H1 (cell line): ENCODE results near the gene SCAMP4. TPM values are rescaled to one million over a fixed set of nuclear protein-coding genes. Genes with fewer than 3 reads are reported as not detected.

ENCODE experiments used
- CBX5 ChIP-seq: fragments of 300-800, 300-1000 bp; sonication (generic); IDR thresholded peaks from 2 replicates; pipeline ENCODE4 v1.7.1; 2016; ENCODE audit warnings: antibody characterized with exemption, low read length, low read depth
- FOSL1 ChIP-seq: IDR thresholded peaks from 2 replicates; pipeline ENCODE4 v1.6.1; 2011; ENCODE audit warnings: mild to moderate bottlenecking, low read depth, low read length, moderate library complexity; ENCODE audit not compliant: insufficient read depth
- JUN ChIP-seq: IDR thresholded peaks from 2 replicates; pipeline ENCODE4 v1.6.1; 2011; ENCODE audit warnings: low read depth, mild to moderate bottlenecking, improper control_type of control experiment, low read length
- NANOG ChIP-seq: IDR thresholded peaks from 2 replicates; pipeline ENCODE4 v1.6.1; 2011; ENCODE audit warnings: low read length, low read depth, mild to moderate bottlenecking, inconsistent platforms; ENCODE audit not compliant: insufficient read depth, poor library complexity, severe bottlenecking
- RFX5 ChIP-seq: IDR thresholded peaks from 2 replicates; pipeline ENCODE4 v1.6.1; 2011; ENCODE audit warnings: low read depth, low read length, improper control_type of control experiment, borderline replicate concordance
- SP4 ChIP-seq: IDR thresholded peaks from 2 replicates; pipeline ENCODE4 v1.6.1; 2012; ENCODE audit warnings: low read length, inconsistent platforms
- polyA plus RNA-seq, 7 experiments: library from polyadenylated mRNA; depleted of rRNA in 3 of 7; stranded (reverse) in 5 of 7; unstranded in 2 of 7; fragments of >200 nt in 5 of 7; fragments of 200-250 nt in 2 of 7; gene quantifications; 1 replicate in 5 of 7; 2 replicates in 1 of 7; 4 replicates in 1 of 7; pipeline versions ENCODE4 v1.2.1 to v1.2.3, GENCODE V29; 2011 to 2013; ENCODE audit warnings: missing spikeins in 2 of 7, mixed read lengths in 2 of 7
- total RNA-seq: library from RNA; stranded (reverse); fragmentation: NEBNext Ultra II Directional; extraction: Animal tissue kit (Norgen Biotek cat#: 25700); gene quantifications from 2 replicates; pipeline ENCODE4 v1.2.1, GENCODE V29; 2021
- TF ChIP-seq, protein P1 (sequence below), 3 experiments: IDR thresholded peaks; 1 replicate in 2 of 3; 2 replicates in 1 of 3; pipeline versions ENCODE4 v1.5.1 to v1.6.1; 2011; ENCODE audit warnings: low read length in 3 of 3, mild to moderate bottlenecking in 3 of 3, inconsistent platforms in 2 of 3, low read depth in 1 of 3, moderate library complexity in 1 of 3; ENCODE audit not compliant: insufficient read depth in 1 of 3; ENCODE audit errors: control extremely low read depth in 1 of 3

The SCAMP4 gene
- total and polyA plus RNA-seq, 2 of the 8 experiments (the other 6 are each of a cell fraction or from before 2014, with no cell fraction given), result 17.1 to 61.4 TPM

DNA sequence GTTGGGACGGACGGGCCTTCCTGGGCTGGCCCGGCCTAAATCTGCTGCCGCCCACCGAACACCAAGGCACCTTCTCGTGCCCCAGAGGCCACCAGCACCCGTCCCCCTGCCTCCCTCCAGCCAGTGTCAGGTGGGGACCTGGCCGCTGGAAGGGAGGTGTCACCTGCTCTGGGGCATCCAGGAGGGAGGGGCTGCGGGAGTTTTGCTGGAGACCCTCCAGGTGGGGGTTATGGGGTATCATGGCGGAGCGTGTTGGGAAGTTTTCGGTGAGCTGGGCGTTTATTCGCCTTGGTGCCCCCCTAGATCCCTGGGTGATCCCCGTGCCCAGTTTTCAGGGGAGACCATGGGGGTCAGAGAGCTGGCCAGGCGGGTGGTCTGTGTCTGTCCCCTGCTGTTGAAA is 45.4 kb downstream of the SCAMP4 start (continued):
- TF ChIP-seq, protein P1, sequence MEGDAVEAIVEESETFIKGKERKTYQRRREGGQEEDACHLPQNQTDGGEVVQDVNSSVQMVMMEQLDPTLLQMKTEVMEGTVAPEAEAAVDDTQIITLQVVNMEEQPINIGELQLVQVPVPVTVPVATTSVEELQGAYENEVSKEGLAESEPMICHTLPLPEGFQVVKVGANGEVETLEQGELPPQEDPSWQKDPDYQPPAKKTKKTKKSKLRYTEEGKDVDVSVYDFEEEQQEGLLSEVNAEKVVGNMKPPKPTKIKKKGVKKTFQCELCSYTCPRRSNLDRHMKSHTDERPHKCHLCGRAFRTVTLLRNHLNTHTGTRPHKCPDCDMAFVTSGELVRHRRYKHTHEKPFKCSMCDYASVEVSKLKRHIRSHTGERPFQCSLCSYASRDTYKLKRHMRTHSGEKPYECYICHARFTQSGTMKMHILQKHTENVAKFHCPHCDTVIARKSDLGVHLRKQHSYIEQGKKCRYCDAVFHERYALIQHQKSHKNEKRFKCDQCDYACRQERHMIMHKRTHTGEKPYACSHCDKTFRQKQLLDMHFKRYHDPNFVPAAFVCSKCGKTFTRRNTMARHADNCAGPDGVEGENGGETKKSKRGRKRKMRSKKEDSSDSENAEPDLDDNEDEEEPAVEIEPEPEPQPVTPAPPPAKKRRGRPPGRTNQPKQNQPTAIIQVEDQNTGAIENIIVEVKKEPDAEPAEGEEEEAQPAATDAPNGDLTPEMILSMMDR (IDR thresholded peaks at IDR 0.05; ENCODE audit: control extremely low read depth in 1 of 3, insufficient read depth in 1 of 3, low read depth in 1 of 3, low read length in 3 of 3), result no peak
- TF ChIP-seq SP4, result no peak
- TF ChIP-seq CBX5, result no peak
- no peak for TF ChIP-seq NANOG
- no peak for TF ChIP-seq FOSL1
- no peak for TF ChIP-seq JUN
- TF ChIP-seq RFX5, result no peak
